Measurements from ENCODE around the gene SASH1. TPM values are rescaled to one million over a fixed set of nuclear protein-coding genes. Genes with fewer than 3 reads are reported as not detected.

Gene SASH1
- total RNA-seq, 2 donors from 2014 or later: 4.6 to 12.4 TPM

DNA sequence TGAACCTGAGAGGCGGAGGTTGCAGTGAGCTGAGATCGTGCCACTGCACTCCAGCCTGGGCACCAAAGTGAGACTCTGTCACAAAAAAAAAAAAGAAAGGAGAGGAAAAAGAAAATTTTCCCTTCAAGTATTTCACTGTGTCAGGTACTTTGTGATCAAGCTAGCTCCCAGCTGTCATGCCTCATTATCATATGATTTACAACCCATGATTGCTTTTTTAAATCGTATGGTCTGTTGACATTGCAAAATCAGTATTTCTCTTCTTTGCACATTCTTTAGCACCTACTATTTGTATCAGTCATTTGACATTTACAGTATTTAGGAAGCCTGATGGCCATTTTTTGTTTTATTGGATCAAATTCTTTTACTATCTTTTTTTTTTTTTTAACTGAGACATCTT lies 22.4 kb downstream of the SASH1 start:
- H3K36me3 Mint-ChIP-seq (ENCODE audit: low read depth): no peaks in the 10 kb centered on the region
- no peaks in the 10 kb centered on the region for H3K9me3 Mint-ChIP-seq
- Histone ChIP-seq H3K36me3 (ENCODE audit: control insufficient read depth, insufficient read depth, low read length) (no peaks in the 10 kb centered on the region), H3K27me3 (ENCODE audit: control insufficient read depth, insufficient read depth, low read length, poor library complexity, severe bottlenecking) (no peaks in the 10 kb centered on the region), H3K4me1 (ENCODE audit: control insufficient read depth, insufficient read depth, low read length) (no peaks in the 10 kb centered on the region), H3K9ac (ENCODE audit: extremely low read depth, low read length, poor library complexity, severe bottlenecking) (no peak overlapping the region), H3K27ac (ENCODE audit: low read depth, low read length) (no peak overlapping the region), H3K9me3 (ENCODE audit: control insufficient read depth, low read length) (no peaks in the 10 kb centered on the region), H3K4me3 (ENCODE audit: low read length) (no peak overlapping the region)
- no peaks in the 10 kb centered on the region for H3K27me3 Mint-ChIP-seq (ENCODE audit: insufficient read depth)
- TF ChIP-seq, protein P1, sequence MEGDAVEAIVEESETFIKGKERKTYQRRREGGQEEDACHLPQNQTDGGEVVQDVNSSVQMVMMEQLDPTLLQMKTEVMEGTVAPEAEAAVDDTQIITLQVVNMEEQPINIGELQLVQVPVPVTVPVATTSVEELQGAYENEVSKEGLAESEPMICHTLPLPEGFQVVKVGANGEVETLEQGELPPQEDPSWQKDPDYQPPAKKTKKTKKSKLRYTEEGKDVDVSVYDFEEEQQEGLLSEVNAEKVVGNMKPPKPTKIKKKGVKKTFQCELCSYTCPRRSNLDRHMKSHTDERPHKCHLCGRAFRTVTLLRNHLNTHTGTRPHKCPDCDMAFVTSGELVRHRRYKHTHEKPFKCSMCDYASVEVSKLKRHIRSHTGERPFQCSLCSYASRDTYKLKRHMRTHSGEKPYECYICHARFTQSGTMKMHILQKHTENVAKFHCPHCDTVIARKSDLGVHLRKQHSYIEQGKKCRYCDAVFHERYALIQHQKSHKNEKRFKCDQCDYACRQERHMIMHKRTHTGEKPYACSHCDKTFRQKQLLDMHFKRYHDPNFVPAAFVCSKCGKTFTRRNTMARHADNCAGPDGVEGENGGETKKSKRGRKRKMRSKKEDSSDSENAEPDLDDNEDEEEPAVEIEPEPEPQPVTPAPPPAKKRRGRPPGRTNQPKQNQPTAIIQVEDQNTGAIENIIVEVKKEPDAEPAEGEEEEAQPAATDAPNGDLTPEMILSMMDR (conservative IDR thresholded peaks at IDR 0.05): no peak
- 92 to 94% methylated on average over 3 of the region's 3 CpGs for whole genome bisulfite sequencing, 2 experiments (ENCODE audit: insufficient coverage in 1 of 2, insufficient read length in 1 of 2)
- peaks cover 16% of the 10 kb centered on the region for H3K4me1 Mint-ChIP-seq
- H3K27ac Mint-ChIP-seq: no peak overlapping the region
- no peak overlapping the region for H3K4me3 Mint-ChIP-seq
- no peak for DNase-seq

DNA sequence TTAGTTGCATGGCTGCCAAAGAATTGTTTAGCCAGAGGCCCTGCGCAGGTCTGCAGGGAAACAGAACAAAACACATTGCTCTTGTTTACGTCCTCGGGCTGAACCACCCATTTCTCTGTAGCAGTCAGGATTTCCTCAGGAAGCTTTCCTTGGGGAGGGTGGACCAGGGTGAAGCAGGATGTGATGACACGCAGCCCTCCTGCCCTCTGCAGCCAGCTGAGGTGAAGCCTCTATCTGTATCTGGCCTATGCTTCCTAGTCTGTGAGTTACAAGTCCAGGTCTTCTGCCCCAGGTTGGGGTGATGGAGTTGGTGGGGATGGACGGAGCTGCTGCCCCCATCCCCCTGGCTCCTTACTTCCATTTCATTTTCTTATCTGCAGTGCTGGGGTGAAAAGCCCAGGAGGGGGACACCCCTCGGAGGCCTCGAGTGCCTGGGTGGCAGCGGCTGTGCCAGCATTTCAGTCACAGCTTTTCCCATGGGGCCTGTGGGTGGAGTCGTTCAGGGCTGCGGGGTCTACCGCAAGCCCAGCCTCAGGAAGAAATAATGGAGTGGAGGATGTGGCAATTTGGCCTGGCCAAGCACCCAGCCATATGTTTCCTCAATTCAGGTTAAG lies 24.9 kb downstream of the SASH1 start:
- Histone ChIP-seq H3K9ac (ENCODE audit: extremely low read depth, low read length, poor library complexity, severe bottlenecking) (no peak overlapping the region), H3K27ac (ENCODE audit: low read depth, low read length) (no peak overlapping the region), H3K27me3 (ENCODE audit: control insufficient read depth, insufficient read depth, low read length, poor library complexity, severe bottlenecking) (no peaks in the 10 kb centered on the region), H3K9me3 (ENCODE audit: control insufficient read depth, low read length) (no peaks in the 10 kb centered on the region), H3K36me3 (ENCODE audit: control insufficient read depth, insufficient read depth, low read length) (no peaks in the 10 kb centered on the region), H3K4me1 (ENCODE audit: control insufficient read depth, insufficient read depth, low read length) (no peaks in the 10 kb centered on the region), H3K4me3 (ENCODE audit: low read length) (no peak overlapping the region)
- DNase-seq: no peak
- no peaks in the 10 kb centered on the region for H3K27me3 Mint-ChIP-seq (ENCODE audit: insufficient read depth)
- peaks cover 16% of the 10 kb centered on the region for H3K4me1 Mint-ChIP-seq
- no peak overlapping the region for H3K4me3 Mint-ChIP-seq
- H3K36me3 Mint-ChIP-seq (ENCODE audit: low read depth): no peaks in the 10 kb centered on the region
- 67 to 85% methylated on average over 6 to 11 of the region's 11 CpGs for WGBS, 2 experiments (ENCODE audit: insufficient coverage in 1 of 2, insufficient read length in 1 of 2)
- TF ChIP-seq, protein P1 (conservative IDR thresholded peaks at IDR 0.05): no peak
- no peaks in the 10 kb centered on the region for H3K9me3 Mint-ChIP-seq
- no peak overlapping the region for H3K27ac Mint-ChIP-seq

DNA sequence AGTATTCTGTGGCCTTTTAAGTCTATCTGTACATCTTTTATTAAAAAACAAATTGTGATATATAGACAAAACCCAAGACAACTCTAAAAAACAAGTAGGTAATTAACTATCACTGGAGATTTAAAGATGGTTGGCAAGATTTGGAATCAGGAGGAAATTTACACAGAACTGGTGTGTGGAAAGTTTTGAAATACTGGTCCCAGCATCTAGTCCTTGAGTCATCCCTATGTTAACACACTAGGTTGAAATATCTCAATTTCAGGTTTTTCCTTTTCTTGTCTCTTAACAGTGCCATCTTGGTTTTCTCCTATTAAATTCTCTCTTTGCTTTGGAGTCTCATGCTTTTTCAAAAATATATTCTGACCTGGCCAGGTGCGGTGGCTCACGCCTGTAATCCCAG lies 27.5 kb downstream of the SASH1 start:
- Histone ChIP-seq H3K4me3 (ENCODE audit: low read length) (no peak overlapping the region), H3K27me3 (ENCODE audit: control insufficient read depth, insufficient read depth, low read length, poor library complexity, severe bottlenecking) (no peaks in the 10 kb centered on the region), H3K4me1 (ENCODE audit: control insufficient read depth, insufficient read depth, low read length) (no peaks in the 10 kb centered on the region), H3K9me3 (ENCODE audit: control insufficient read depth, low read length) (no peaks in the 10 kb centered on the region), H3K36me3 (ENCODE audit: control insufficient read depth, insufficient read depth, low read length) (no peaks in the 10 kb centered on the region), H3K27ac (ENCODE audit: low read depth, low read length) (no peak overlapping the region), H3K9ac (ENCODE audit: extremely low read depth, low read length, poor library complexity, severe bottlenecking) (no peak overlapping the region)
- no peak overlapping the region for H3K4me3 Mint-ChIP-seq
- WGBS, 2 experiments (ENCODE audit: insufficient coverage in 1 of 2, insufficient read length in 1 of 2): 94 to 99% methylated on average over 2 of the region's 2 CpGs
- no peaks in the 10 kb centered on the region for H3K27me3 Mint-ChIP-seq (ENCODE audit: insufficient read depth)
- no peaks in the 10 kb centered on the region for H3K9me3 Mint-ChIP-seq
- H3K27ac Mint-ChIP-seq: no peak overlapping the region
- no peaks in the 10 kb centered on the region for H3K36me3 Mint-ChIP-seq (ENCODE audit: low read depth)
- DNase-seq: no peak
- peaks cover 21% of the 10 kb centered on the region for H3K4me1 Mint-ChIP-seq
- TF ChIP-seq, protein P1 (conservative IDR thresholded peaks at IDR 0.05): no peak
